Heart left ventricle (tissue), 16 donors: ENCODE data around the gene SIAH1. TPM values are rescaled to one million over a fixed set of nuclear protein-coding genes. Genes with fewer than 3 reads are reported as not detected.
"Not testable (repeated sequence)": the region's sequence is repeated elsewhere in the genome, so short reads cannot be mapped to it uniquely, and the experiment has no call there.

ENCODE experiments used
- ATAC-seq, 4 donors: fragments of 200-7000 bp; cut with Tn5 transposase; one replicate each; pipeline ENCODE4 v1.9.1; 2020 to 2022; ENCODE audit warnings: moderate library complexity in 4 of 4, mild to moderate bottlenecking in 3 of 4, moderate number of reproducible peaks in 1 of 4
- DNase-seq, 5 donors: peaks; one replicate each; pipeline ENCODE4 v3.0.0-alpha.2; 2020
- H3K27ac ChIP-seq, 12 donors: fragments of 200-600 bp; sonication (generic) in 4 of 12; one replicate each; pipeline versions ENCODE4 v1.5.0 to v1.8.0; 2016 to 2022; ENCODE audit warnings: mild to moderate bottlenecking in 2 of 12
- H3K27me3 ChIP-seq, 9 donors: fragments of 200-600 bp; sonication (generic) in 2 of 9; one replicate each; pipeline versions ENCODE4 v1.5.1 to v1.8.0; 2016 to 2022; ENCODE audit warnings: mild to moderate bottlenecking in 3 of 9
- H3K36me3 ChIP-seq, 9 donors: fragments of 200-600 bp; sonication (generic) in 2 of 9; one replicate each; pipeline versions ENCODE4 v1.5.0 to v1.8.0; 2018 to 2022; ENCODE audit warnings: mild to moderate bottlenecking in 2 of 9
- H3K4me1 ChIP-seq, 12 donors: fragments of 200-600 bp; sonication (generic) in 4 of 12; one replicate each; pipeline versions ENCODE4 v1.5.0 to v1.8.0; 2016 to 2022; ENCODE audit warnings: mild to moderate bottlenecking in 3 of 12
- H3K4me3 ChIP-seq, 12 donors: fragments of 200-600 bp; sonication (generic) in 4 of 12; one replicate each; pipeline versions ENCODE4 v1.5.0 to v1.8.0; 2017 to 2022; ENCODE audit warnings: mild to moderate bottlenecking in 9 of 12, moderate library complexity in 4 of 12
- H3K9me3 ChIP-seq, 12 donors: fragments of 200-600 bp; sonication (generic) in 4 of 12; one replicate each; pipeline versions ENCODE4 v1.5.0 to v1.8.0; 2016 to 2022; ENCODE audit warnings: mild to moderate bottlenecking in 1 of 12
- CTCF ChIP-seq, 12 donors: fragments of 200-600 bp; sonication (generic) in 4 of 12; IDR thresholded peaks; one replicate each; pipeline versions ENCODE4 v1.5.0 to v1.8.0; 2018 to 2022; ENCODE audit warnings: antibody characterized with exemption in 12 of 12, mild to moderate bottlenecking in 5 of 12
- POLR2A ChIP-seq, 2 donors: fragments of 450-650 bp; IDR thresholded peaks; one replicate each; pipeline ENCODE4 v1.6.1; 2017; ENCODE audit warnings: antibody characterized with exemption in 2 of 2, mild to moderate bottlenecking in 2 of 2, moderate library complexity in 2 of 2
- WGBS, 4 donors: extraction: QIAGEN DNeasy Blood & Tissue Kit in 2 of 4; methylation state at CpG; one replicate each; pipeline versions ENCODE4 v1.1.5 to v1.1.7; 2013 to 2018; 5-methylcytosine and 5-hydroxymethylcytosine counted together
- intact Hi-C, 10 donors: fragments of 100-400 bp; cut with DNase I; formaldehyde crosslinking; loops; one replicate each; pipeline versions ENCODE4 v1.11.1 to v1.14.2; 2022
- polyA plus RNA-seq, 2 donors: library from polyadenylated mRNA; stranded (reverse); fragments of 200-250 nt; gene quantifications; one replicate each; pipeline ENCODE4 v1.2.3, GENCODE V29; 2013
- total RNA-seq, 9 donors: library from RNA; depleted of rRNA in 2 of 9; stranded (reverse); fragments of >200 nt in 2 of 9; fragmentation: NEBNext Ultra II Directional in 3 of 9; extraction: Animal tissue kit (Norgen Biotek cat#: 25700) in 3 of 9; gene quantifications; one replicate each; pipeline versions ENCODE4 v1.1.0 to v1.2.4, GENCODE V29; 2016 to 2023
- donor health status: ischemic (EF 13 %, LVEDD 7.1; RV severe dilation, severe dysfunction).
- donor health status: healthy with polysubstance abuse.
- donor health status: DM: no; HTN: yes; CAD: no.
- donor health status: DM: no; HTN: no; CAD: no.
- donor health status: ischemic (EF 25% LVEDD 6.9; RV normal size, moderate dysfunction).
- donor health status: ischemic (EF 25% LVEDD 5.7; RV mildly dilated, moderate dysfunction).
- donor health status: healthy.
- donor health status: DM: yes; HTN: yes; CAD: no.
- donor health status: ischemic (EF 35%, LVEDD 5.7; RV mildly dilated, moderate dysfunction).
- donor health status: nonischemic (EF 11% LVEDD 7.7; RV severe dilation, severe dysfunction).
- donor health status: DM: yes; HTN: yes; CAD: no.
- donor health status: PGD.
- donor health status: ischemic (EF 29% LVEDD 5.4; RV normal size, mild dysfunction).
- donor health status: nonischemic (EF 23%, LVEDD 6.1; RV moderate dilation, normal function).

Gene SIAH1
- total and polyA plus RNA-seq, 11 donors, result 10.1 to 21.5 (median 13.4) TPM

- WGBS, 4 donors, result 80 to 84% (median 81%) methylated on average over 12 of the region's 12 CpGs
- intact Hi-C loops, result no loop called here
- peak in 1 of 5 donors; percentile 23 for DNase-seq
- H3K4me1 ChIP-seq, result peaks cover 0 to 20% (median 0%) of the 10 kb centered on the region in 12 donors
- H3K27ac ChIP-seq, result no peak overlapping the region
- H3K36me3 ChIP-seq, result no peaks in the 10 kb centered on the region
- ATAC-seq, result peak in 3 of 4 donors; percentile 41 to 89 (median 85)
- no peaks in the 10 kb centered on the region for H3K9me3 ChIP-seq
- TF ChIP-seq CTCF (IDR thresholded peaks at IDR 0.05), result no peak
- TF ChIP-seq POLR2A (IDR thresholded peaks at IDR 0.05), result no peak
- H3K4me3 ChIP-seq, result no peak overlapping the region
- no peaks in the 10 kb centered on the region for H3K27me3 ChIP-seq
These were observed 24.8 kb upstream of the SIAH1 start for GRCh38 chr16:48409839-48410632.

DNA sequence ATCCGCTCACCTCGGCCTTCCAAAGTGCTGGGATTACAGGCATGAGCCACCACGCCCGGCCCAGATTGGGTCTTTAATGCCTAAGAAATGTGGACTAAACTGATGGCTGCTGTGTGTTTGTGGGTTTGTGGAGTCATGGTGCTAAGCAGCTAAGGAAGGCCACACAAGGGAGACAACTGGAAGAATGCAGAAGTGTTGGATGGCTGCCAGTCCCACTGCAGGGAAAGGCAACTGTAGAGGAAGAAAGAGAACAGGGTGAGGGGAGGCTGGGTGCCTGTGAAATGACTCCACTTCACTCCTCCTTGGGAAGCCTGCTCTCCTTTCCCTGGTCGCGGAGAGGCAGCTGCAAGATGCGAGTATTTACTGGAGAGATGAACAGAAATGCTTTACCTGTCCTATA, 23.5 kb upstream of the SIAH1 start:
- H3K27me3 ChIP-seq, result no peaks in the 10 kb centered on the region
- 86 to 95% (median 92%) methylated on average over 7 of the region's 7 CpGs for WGBS, 4 donors
- TF ChIP-seq POLR2A (IDR thresholded peaks at IDR 0.05), result no peak
- no peak for TF ChIP-seq CTCF (IDR thresholded peaks at IDR 0.05)
- ATAC-seq, result no peak
- no peaks in the 10 kb centered on the region for H3K36me3 ChIP-seq
- peak in 4 of 5 donors; percentile 41 to 72 (median 49) for DNase-seq
- peaks cover 0 to 20% (median 0%) of the 10 kb centered on the region in 12 donors for H3K4me1 ChIP-seq
- intact Hi-C loops, result no loop called here
- H3K9me3 ChIP-seq, result no peaks in the 10 kb centered on the region
- H3K27ac ChIP-seq, result no peak overlapping the region
- no peak overlapping the region for H3K4me3 ChIP-seq

DNA sequence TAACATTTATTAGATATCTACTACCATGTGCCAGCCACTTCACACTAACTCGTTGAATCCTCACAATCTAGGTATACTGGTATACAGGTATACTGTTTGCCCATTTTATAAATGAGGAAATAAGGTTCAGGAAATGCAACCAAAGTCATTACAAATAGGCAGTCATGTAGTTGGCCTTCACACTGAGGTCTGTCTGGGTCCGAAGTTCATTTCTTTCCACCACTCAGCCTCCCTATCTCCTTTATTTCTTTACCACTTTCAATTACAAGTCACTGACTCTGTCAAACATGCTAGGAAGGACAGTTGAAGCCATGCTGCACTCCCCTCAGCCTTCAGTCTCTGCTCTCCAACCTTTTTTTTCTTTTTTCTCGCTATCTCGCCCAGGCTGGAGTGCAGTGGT, 20.7 kb upstream of the SIAH1 start:
- TF ChIP-seq POLR2A (IDR thresholded peaks at IDR 0.05) (no peak), CTCF (IDR thresholded peaks at IDR 0.05) (no peak)
- 89 to 92% (median 91%) methylated on average over 4 of the region's 4 CpGs for WGBS, 4 donors
- intact Hi-C loops, result no loop called here

GRCh38 chr16:48405153-48405552, 19.9 kb upstream of the SIAH1 start:
- ATAC-seq (no peak), DNase-seq (no peak)
- WGBS, 4 donors, result 90 to 100% (median 94%) methylated on average over 1 of the region's 1 CpG
- no peaks in the 10 kb centered on the region for H3K9me3 ChIP-seq
- TF ChIP-seq CTCF (IDR thresholded peaks at IDR 0.05) (no peak), POLR2A (IDR thresholded peaks at IDR 0.05) (no peak)
- H3K4me1 ChIP-seq, result peaks cover 0 to 17% (median 0%) of the 10 kb centered on the region in 12 donors
- intact Hi-C loops, result no loop called here
- H3K27me3 ChIP-seq, result no peaks in the 10 kb centered on the region
- H3K36me3 ChIP-seq, result no peaks in the 10 kb centered on the region
- no peak overlapping the region for H3K4me3 ChIP-seq
- H3K27ac ChIP-seq, result no peak overlapping the region

More for the DNA sequence above, 20.7 kb upstream of the SIAH1 start:
- DNase-seq (no peak), ATAC-seq (no peak)
- H3K27me3 ChIP-seq, result no peaks in the 10 kb centered on the region
- H3K36me3 ChIP-seq, result no peaks in the 10 kb centered on the region
- no peaks in the 10 kb centered on the region for H3K9me3 ChIP-seq
- H3K27ac ChIP-seq, result no peak overlapping the region
- no peak overlapping the region for H3K4me3 ChIP-seq
- H3K4me1 ChIP-seq, result peaks cover 0 to 20% (median 0%) of the 10 kb centered on the region in 12 donors

DNA sequence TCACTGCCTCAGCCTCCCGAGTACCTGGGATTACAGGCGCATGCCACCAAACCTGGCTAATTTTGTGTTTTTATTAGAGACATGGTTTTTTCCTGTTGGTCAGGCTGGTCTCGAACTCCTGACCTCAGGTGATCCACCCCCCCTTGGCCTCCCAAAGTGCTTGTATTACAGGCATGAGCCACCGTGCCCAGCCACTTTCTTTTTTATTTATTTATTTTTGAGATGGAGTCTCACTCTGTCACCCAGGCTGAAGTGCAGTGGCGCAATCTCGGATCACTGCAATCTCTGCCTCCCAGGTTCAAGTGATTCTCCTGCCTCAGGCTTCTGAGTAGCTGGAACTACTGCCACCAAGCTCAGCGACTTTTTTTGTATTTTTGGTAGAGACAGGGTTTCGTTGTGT, 17.3 kb upstream of the SIAH1 start:
- intact Hi-C loops, H3K27me3 ChIP-seq, H3K9me3 ChIP-seq, H3K36me3 ChIP-seq, H3K4me3 ChIP-seq, DNase-seq, H3K4me1 ChIP-seq, ATAC-seq, H3K27ac ChIP-seq: not testable (repeated sequence)
- 92 to 94% (median 93%) methylated on average over 8 of the region's 8 CpGs for WGBS, 4 donors
